HG03196 (cell line): ENCODE measurements around the gene NMT1.

ENCODE experiments used
- ATAC-seq: cut with Tn5 transposase; IDR thresholded peaks from one replicate; pipeline ENCODE4 v1.9.1; 2021; ENCODE audit not compliant: unreplicated experiment

The NMT1 gene

DNA sequence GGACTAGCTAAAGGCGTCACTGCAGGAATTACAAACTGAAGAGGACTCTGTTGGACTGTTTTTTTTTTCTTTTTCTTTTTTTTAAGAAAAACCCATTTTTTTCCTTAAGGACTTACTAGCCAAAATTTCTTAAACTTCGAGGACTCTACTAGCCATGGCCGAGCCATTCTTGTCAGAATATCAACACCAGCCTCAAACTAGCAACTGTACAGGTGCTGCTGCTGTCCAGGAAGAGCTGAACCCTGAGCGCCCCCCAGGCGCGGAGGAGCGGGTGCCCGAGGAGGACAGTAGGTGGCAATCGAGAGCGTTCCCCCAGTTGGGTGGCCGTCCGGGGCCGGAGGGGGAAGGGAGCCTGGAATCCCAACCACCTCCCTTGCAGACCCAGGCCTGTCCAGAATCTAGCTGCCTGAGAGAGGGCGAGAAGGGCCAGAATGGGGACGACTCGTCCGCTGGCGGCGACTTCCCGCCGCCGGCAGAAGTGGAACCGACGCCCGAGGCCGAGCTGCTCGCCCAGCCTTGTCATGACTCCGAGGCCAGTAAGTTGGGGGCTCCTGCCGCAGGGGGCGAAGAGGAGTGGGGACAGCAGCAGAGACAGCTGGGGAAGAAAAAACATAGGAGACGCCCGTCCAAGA, 88.0 kb downstream of the NMT1 start:
- no peak for ATAC-seq

- no peak for ATAC-seq
Observed at GRCh38 chr17:45149669-45150664, 88.8 kb downstream of the NMT1 start.

DNA sequence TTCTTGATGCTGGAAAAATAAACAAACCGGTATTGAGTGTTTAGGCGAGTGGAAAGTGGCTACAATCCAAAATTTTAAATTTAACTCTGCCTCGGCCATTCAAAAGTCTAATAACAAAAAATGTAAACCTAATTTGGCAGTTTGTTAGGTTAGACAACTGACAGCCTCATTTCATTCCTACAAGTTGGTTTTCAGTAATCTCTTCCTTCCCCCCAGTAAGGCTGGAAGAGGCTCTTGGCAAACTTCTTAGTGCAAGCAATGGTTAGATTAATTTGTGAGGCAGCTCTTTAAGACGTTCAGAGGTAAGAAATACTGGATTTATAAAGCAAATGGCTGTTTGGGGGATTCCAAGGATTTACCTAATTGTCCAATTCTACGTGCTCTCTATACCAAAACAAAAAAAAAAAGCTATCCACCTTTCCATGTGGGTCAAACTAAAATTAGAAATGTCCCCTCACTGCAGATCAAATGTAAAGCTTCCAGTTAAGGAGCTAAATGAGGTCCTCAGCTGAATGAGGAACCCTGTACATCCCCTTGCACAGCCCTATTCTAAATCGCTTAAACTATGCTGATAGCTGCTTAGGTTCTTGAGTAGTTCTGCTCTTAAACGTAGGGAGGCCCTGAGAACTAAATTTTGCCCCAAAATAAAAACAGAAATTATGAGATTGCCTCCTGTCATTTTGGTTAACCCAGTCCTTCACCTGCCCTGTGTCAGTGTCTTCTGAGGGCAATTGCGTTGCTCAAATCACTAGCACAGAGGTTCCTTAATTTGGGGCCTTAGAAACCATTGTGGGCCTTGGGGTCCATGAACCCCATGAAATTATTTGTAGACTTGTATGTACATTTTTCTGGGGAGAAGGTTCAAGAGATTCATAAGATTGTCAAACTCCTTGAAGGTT, 90.0 kb downstream of the NMT1 start:
- ATAC-seq, result no peak

DNA sequence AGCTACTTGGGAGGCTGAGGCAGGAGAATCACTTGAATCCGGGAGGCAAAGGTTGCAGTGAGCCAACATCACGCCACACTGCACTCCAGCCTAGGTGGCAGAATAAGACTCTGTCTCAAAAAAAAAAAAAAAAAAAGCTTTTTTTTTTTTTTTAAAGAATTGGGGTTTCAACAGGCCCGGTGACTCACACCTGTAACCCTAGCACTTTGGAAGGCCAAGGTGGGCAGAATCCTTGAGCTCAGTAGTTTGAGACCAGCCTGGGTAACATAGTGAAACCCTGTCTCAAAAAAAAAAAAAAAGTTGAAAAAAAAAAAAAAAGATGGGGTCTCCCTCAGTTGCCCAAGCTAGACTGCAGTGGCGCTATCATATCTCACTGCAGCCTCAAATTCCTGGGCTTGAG, 93.9 kb downstream of the NMT1 start:
- no peak for ATAC-seq

- no peak for ATAC-seq
Observed at GRCh38 chr17:45155483-45155882, 94.4 kb downstream of the NMT1 start.

DNA sequence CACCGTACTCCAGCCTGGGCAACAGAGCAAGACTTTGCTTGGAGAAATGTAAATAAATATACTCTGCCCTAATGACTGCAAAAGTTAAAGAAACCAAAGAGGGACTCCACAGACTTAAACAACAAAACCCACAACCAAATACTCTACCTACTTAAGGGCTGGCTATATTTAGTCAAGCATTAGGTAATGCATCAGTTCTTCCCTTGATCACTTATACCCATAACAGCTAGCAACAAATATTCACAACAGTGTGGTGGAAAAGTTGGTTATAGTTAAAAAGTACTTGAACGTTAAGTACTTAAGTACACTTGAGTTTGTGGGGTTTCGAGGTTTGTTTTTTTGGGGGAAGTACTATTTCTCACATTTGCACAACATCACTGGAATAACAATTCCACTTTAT, 95.1 kb downstream of the NMT1 start:
- ATAC-seq, result no peak
